WTC11 (cell line): ENCODE measurements around the gene DHRS1. TPM values are rescaled to one million over a fixed set of nuclear protein-coding genes. Genes with fewer than 3 reads are reported as not detected.
A peak's percentile ranks its signal among the peaks of the same experiment; 100 is the strongest.

ENCODE experiments used
- ATAC-seq: fragments of 200-7000 bp; cut with Tn5 transposase; 2 replicates; pipeline ENCODE4 v1.10.0; 2021; ENCODE audit warnings: mild to moderate bottlenecking, moderate library complexity
- CTCF ChIA-PET: fragments of 300-600 bp; sonication (Branson Sonifier 250); formaldehyde crosslinking; loops from one replicate; lab custom pipeline; 2021; ENCODE audit warnings: antibody characterized with exemption; lab: Charles Lee
- POLR2A ChIA-PET: fragments of 350-600 bp; sonication (Branson Sonifier 250); formaldehyde crosslinking; loops from one replicate; lab custom pipeline; 2021; ENCODE audit warnings: antibody characterized with exemption; lab: Charles Lee
- DNase-seq: peaks from one replicate; pipeline ENCODE4 v3.0.0; 2021; ENCODE audit warnings: low spot score
- H3K27ac Mint-ChIP-seq: 2 replicates; pipeline ENCODE4 v1.8.0; 2021; ENCODE audit warnings: mixed read lengths
- H3K27me3 Mint-ChIP-seq: 2 replicates; pipeline ENCODE4 v1.8.0; 2021; ENCODE audit warnings: low read depth, mild to moderate bottlenecking, moderate library complexity, mixed read lengths
- H3K36me3 Mint-ChIP-seq: 2 replicates; pipeline ENCODE4 v1.8.0; 2021; ENCODE audit warnings: mixed read lengths
- H3K4me1 Mint-ChIP-seq: 2 replicates; pipeline ENCODE4 v1.8.0; 2022; ENCODE audit warnings: mixed read lengths
- H3K4me3 Mint-ChIP-seq: 2 replicates; pipeline ENCODE4 v1.8.0; 2021; ENCODE audit warnings: mild to moderate bottlenecking, moderate library complexity, mixed read lengths
- H3K9me3 Mint-ChIP-seq: 2 replicates; pipeline ENCODE4 v1.8.0; 2021; ENCODE audit warnings: mixed read lengths
- CBFB ChIP-seq: sonication (generic); formaldehyde crosslinking; IDR thresholded peaks from 2 replicates; pipeline ENCODE4 v1.8.1; 2022; ENCODE audit warnings: mild to moderate bottlenecking, low read depth, missing genetic modification reagents
- GABPB1 ChIP-seq: sonication (generic); formaldehyde crosslinking; IDR thresholded peaks from 2 replicates; pipeline ENCODE4 v1.8.1; 2023; ENCODE audit warnings: mild to moderate bottlenecking, missing genetic modification reagents
- HMGA2 ChIP-seq: fragments of 250-450 bp; sonication (Bioruptor Pico); IDR thresholded peaks from 2 replicates; pipeline ENCODE4 v1.4.0; 2021; ENCODE audit warnings: mild to moderate bottlenecking, moderate library complexity
- JUN ChIP-seq: sonication (generic); formaldehyde crosslinking; IDR thresholded peaks from 2 replicates; pipeline ENCODE4 v1.8.0; 2023; ENCODE audit warnings: mild to moderate bottlenecking, missing genetic modification reagents
- MAX ChIP-seq: sonication (generic); formaldehyde crosslinking; IDR thresholded peaks from 2 replicates; pipeline ENCODE4 v1.8.0; 2022; ENCODE audit warnings: mild to moderate bottlenecking, missing genetic modification reagents
- MYBL2 ChIP-seq: sonication (generic); formaldehyde crosslinking; IDR thresholded peaks from 2 replicates; pipeline ENCODE4 v1.8.1; 2023; ENCODE audit warnings: mild to moderate bottlenecking, moderate library complexity, missing genetic modification reagents
- NFE2L1 ChIP-seq: sonication (generic); formaldehyde crosslinking; IDR thresholded peaks from 2 replicates; pipeline ENCODE4 v1.8.1; 2023; ENCODE audit warnings: missing genetic modification reagents
- NFYB ChIP-seq: sonication (generic); formaldehyde crosslinking; conservative IDR thresholded peaks from 2 replicates; pipeline ENCODE4 v1.8.0; 2022; ENCODE audit warnings: low read depth, missing genetic modification reagents
- RORB ChIP-seq: fragments of 250-450 bp; sonication (Bioruptor Pico); IDR thresholded peaks from 2 replicates; pipeline ENCODE4 v1.9.0; 2021; ENCODE audit warnings: mild to moderate bottlenecking
- SMAD4 ChIP-seq: sonication (generic); formaldehyde crosslinking; IDR thresholded peaks from 2 replicates; pipeline ENCODE4 v1.8.0; 2022; ENCODE audit warnings: mild to moderate bottlenecking, missing genetic modification reagents
- TEAD1 ChIP-seq: sonication (generic); formaldehyde crosslinking; IDR thresholded peaks from 2 replicates; pipeline ENCODE4 v1.8.0; 2022; ENCODE audit warnings: mild to moderate bottlenecking, missing genetic modification reagents
- total RNA-seq: library from RNA; stranded (reverse); gene quantifications from 3 replicates; pipeline ENCODE4 v1.2.3, GENCODE V29; 2021
- TF ChIP-seq, protein P1 (sequence below): sonication (generic); formaldehyde crosslinking; IDR thresholded peaks from 2 replicates; pipeline ENCODE4 v1.8.0; 2023; ENCODE audit warnings: missing genetic modification reagents, mild to moderate bottlenecking, borderline replicate concordance
- TF ChIP-seq, protein P2 (sequence below): sonication (generic); formaldehyde crosslinking; IDR thresholded peaks from 2 replicates; pipeline ENCODE4 v1.8.0; 2022; ENCODE audit warnings: mild to moderate bottlenecking, missing genetic modification reagents
- TF ChIP-seq, protein P3 (sequence below): fragments of 250-450 bp; sonication (Bioruptor Pico); IDR thresholded peaks from 2 replicates; pipeline ENCODE4 v1.9.0; 2021; ENCODE audit warnings: mild to moderate bottlenecking, borderline replicate concordance
- TF ChIP-seq, protein P4 (sequence below): sonication (generic); formaldehyde crosslinking; IDR thresholded peaks from 2 replicates; pipeline ENCODE4 v1.8.0; 2022; ENCODE audit warnings: missing genetic modification reagents
- TF ChIP-seq, protein P5 (sequence below): fragments of 250-450 bp; sonication (Bioruptor Pico); IDR thresholded peaks from 2 replicates; pipeline ENCODE4 v1.9.0; 2021; ENCODE audit warnings: moderate library complexity, mild to moderate bottlenecking, inconsistent platforms, borderline replicate concordance

Gene DHRS1
- total RNA-seq, 1 experiment from 2014 or later = 13.9 TPM

DNA sequence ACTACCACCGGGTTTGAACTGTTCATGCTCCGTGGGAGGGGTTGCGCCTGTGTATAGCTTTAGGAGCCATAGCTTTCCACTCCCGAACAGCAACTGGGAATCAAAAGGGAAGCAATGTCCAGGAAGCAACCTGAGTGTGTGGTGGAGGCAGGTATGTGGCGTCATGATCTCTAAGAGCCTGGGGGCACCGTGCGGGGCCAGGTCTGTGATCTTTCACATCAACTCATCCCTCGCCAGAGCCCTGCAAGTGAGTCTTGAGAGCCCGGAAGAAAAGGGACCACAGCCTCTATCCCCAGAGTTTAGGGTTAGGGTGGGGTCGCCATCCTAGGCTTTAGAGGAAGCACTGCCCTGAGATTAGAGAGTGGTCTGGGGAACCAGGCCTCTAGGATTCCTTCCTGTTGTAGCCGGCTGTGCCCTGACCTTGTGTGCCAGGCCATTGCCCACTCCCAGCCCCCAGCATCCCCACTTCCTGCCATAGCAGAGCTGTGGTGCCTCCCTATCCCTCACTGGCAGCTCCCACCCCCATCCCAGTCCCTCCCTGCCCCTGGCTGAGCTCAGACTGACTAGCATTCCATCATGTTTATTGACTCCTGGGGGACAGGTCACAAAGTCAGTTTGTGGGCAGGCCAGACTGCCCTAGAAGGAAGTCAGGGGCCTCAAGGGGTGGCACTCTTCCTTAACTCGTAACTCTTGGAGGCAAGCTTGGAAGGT is 36.0 kb upstream of the DHRS1 start:
- TF ChIP-seq TEAD1 (CRISPR knock-in tag) (no peak), MAX (CRISPR knock-in tag) (no peak), SMAD4 (CRISPR knock-in tag) (no peak), GABPB1 (CRISPR knock-in tag) (no peak), CBFB (CRISPR knock-in tag) (no peak), NFE2L1 (CRISPR knock-in tag) (no peak)
- TF ChIP-seq, protein P1, sequence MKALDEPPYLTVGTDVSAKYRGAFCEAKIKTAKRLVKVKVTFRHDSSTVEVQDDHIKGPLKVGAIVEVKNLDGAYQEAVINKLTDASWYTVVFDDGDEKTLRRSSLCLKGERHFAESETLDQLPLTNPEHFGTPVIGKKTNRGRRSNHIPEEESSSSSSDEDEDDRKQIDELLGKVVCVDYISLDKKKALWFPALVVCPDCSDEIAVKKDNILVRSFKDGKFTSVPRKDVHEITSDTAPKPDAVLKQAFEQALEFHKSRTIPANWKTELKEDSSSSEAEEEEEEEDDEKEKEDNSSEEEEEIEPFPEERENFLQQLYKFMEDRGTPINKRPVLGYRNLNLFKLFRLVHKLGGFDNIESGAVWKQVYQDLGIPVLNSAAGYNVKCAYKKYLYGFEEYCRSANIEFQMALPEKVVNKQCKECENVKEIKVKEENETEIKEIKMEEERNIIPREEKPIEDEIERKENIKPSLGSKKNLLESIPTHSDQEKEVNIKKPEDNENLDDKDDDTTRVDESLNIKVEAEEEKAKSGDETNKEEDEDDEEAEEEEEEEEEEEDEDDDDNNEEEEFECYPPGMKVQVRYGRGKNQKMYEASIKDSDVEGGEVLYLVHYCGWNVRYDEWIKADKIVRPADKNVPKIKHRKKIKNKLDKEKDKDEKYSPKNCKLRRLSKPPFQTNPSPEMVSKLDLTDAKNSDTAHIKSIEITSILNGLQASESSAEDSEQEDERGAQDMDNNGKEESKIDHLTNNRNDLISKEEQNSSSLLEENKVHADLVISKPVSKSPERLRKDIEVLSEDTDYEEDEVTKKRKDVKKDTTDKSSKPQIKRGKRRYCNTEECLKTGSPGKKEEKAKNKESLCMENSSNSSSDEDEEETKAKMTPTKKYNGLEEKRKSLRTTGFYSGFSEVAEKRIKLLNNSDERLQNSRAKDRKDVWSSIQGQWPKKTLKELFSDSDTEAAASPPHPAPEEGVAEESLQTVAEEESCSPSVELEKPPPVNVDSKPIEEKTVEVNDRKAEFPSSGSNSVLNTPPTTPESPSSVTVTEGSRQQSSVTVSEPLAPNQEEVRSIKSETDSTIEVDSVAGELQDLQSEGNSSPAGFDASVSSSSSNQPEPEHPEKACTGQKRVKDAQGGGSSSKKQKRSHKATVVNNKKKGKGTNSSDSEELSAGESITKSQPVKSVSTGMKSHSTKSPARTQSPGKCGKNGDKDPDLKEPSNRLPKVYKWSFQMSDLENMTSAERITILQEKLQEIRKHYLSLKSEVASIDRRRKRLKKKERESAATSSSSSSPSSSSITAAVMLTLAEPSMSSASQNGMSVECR = no peak
- TF ChIP-seq, protein P2, sequence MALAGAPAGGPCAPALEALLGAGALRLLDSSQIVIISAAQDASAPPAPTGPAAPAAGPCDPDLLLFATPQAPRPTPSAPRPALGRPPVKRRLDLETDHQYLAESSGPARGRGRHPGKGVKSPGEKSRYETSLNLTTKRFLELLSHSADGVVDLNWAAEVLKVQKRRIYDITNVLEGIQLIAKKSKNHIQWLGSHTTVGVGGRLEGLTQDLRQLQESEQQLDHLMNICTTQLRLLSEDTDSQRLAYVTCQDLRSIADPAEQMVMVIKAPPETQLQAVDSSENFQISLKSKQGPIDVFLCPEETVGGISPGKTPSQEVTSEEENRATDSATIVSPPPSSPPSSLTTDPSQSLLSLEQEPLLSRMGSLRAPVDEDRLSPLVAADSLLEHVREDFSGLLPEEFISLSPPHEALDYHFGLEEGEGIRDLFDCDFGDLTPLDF = no peak
- TF ChIP-seq, protein P3, sequence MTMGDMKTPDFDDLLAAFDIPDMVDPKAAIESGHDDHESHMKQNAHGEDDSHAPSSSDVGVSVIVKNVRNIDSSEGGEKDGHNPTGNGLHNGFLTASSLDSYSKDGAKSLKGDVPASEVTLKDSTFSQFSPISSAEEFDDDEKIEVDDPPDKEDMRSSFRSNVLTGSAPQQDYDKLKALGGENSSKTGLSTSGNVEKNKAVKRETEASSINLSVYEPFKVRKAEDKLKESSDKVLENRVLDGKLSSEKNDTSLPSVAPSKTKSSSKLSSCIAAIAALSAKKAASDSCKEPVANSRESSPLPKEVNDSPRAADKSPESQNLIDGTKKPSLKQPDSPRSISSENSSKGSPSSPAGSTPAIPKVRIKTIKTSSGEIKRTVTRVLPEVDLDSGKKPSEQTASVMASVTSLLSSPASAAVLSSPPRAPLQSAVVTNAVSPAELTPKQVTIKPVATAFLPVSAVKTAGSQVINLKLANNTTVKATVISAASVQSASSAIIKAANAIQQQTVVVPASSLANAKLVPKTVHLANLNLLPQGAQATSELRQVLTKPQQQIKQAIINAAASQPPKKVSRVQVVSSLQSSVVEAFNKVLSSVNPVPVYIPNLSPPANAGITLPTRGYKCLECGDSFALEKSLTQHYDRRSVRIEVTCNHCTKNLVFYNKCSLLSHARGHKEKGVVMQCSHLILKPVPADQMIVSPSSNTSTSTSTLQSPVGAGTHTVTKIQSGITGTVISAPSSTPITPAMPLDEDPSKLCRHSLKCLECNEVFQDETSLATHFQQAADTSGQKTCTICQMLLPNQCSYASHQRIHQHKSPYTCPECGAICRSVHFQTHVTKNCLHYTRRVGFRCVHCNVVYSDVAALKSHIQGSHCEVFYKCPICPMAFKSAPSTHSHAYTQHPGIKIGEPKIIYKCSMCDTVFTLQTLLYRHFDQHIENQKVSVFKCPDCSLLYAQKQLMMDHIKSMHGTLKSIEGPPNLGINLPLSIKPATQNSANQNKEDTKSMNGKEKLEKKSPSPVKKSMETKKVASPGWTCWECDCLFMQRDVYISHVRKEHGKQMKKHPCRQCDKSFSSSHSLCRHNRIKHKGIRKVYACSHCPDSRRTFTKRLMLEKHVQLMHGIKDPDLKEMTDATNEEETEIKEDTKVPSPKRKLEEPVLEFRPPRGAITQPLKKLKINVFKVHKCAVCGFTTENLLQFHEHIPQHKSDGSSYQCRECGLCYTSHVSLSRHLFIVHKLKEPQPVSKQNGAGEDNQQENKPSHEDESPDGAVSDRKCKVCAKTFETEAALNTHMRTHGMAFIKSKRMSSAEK (CRISPR knock-in tag) = no peak
- no peak for ATAC-seq

GRCh38 chr14:24334431-24335291 is 35.1 kb upstream of the DHRS1 start, which contains the start of gene ADCY4:
TSS of gene ADCY4 (minus strand) at chr14:24335071. CDS start at chr14:24334652, 419 bp downstream.
- H3K27ac Mint-ChIP-seq = no peak within 1 kb of the TSS
- peak; percentile 41 for DNase-seq
- peaks cover 100% of the 10 kb centered on the region for H3K27me3 Mint-ChIP-seq
- TF ChIP-seq RORB (CRISPR knock-in tag) = no peak
- no peak for TF ChIP-seq MYBL2
- TF ChIP-seq CBFB (CRISPR knock-in tag) = no peak
- no peak for TF ChIP-seq HMGA2 (CRISPR knock-in tag)
- 0 out of 2 replicates have a peak, but pooled peaks have one; percentile 14 for TF ChIP-seq JUN
- TF ChIP-seq, protein P4, sequence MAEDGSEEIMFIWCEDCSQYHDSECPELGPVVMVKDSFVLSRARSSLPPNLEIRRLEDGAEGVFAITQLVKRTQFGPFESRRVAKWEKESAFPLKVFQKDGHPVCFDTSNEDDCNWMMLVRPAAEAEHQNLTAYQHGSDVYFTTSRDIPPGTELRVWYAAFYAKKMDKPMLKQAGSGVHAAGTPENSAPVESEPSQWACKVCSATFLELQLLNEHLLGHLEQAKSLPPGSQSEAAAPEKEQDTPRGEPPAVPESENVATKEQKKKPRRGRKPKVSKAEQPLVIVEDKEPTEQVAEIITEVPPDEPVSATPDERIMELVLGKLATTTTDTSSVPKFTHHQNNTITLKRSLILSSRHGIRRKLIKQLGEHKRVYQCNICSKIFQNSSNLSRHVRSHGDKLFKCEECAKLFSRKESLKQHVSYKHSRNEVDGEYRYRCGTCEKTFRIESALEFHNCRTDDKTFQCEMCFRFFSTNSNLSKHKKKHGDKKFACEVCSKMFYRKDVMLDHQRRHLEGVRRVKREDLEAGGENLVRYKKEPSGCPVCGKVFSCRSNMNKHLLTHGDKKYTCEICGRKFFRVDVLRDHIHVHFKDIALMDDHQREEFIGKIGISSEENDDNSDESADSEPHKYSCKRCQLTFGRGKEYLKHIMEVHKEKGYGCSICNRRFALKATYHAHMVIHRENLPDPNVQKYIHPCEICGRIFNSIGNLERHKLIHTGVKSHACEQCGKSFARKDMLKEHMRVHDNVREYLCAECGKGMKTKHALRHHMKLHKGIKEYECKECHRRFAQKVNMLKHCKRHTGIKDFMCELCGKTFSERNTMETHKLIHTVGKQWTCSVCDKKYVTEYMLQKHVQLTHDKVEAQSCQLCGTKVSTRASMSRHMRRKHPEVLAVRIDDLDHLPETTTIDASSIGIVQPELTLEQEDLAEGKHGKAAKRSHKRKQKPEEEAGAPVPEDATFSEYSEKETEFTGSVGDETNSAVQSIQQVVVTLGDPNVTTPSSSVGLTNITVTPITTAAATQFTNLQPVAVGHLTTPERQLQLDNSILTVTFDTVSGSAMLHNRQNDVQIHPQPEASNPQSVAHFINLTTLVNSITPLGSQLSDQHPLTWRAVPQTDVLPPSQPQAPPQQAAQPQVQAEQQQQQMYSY (CRISPR knock-in tag) = 0 out of 2 replicates have a peak, but pooled peaks have one; percentile 32
- TF ChIP-seq, protein P5, sequence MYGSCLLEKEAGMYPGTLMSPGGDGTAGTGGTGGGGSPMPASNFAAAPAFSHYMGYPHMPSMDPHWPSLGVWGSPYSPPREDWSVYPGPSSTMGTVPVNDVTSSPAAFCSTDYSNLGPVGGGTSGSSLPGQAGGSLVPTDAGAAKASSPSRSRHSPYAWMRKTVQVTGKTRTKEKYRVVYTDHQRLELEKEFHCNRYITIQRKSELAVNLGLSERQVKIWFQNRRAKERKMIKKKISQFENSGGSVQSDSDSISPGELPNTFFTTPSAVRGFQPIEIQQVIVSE (CRISPR knock-in tag) = no peak
- no peak for TF ChIP-seq NFYB (CRISPR knock-in tag)

More for the DNA sequence above, 36.0 kb upstream of the DHRS1 start:
- H3K27ac Mint-ChIP-seq = no peak overlapping the region
- H3K9me3 Mint-ChIP-seq = no peaks in the 10 kb centered on the region
- peak overlapping the region; percentile 78 for H3K4me3 Mint-ChIP-seq
- CTCF ChIA-PET = interaction anchor here (0.6 to 17.1 kb wide), 7 partner anchors 12 to 101 kb away, joined by 3 to 518 read pairs (median 4); partner anchors contain the start of genes CBLN3, CIDEB, KHNYN and TINF2
- POLR2A ChIA-PET = no interaction called here
- peaks cover 100% of the 10 kb centered on the region for H3K27me3 Mint-ChIP-seq
- DNase-seq = no peak
- no peaks in the 10 kb centered on the region for H3K36me3 Mint-ChIP-seq
- H3K4me1 Mint-ChIP-seq = peaks cover 27% of the 10 kb centered on the region

More at GRCh38 chr14:24334431-24335291, 35.1 kb upstream of the DHRS1 start, which contains the start of gene ADCY4:
- ChIA-PET CTCF (interaction anchor here (0.6 to 17.1 kb wide), 18 partner anchors 7 to 107 kb away, joined by 3 to 518 read pairs (median 24); partner anchors contain the start of genes CBLN3, CIDEB, KHNYN and LTB4R), POLR2A (no interaction called here)
- peak; percentile 5; the same call in 1 of the 2 replicates for ATAC-seq
- H3K9me3 Mint-ChIP-seq = no peaks in the 10 kb centered on the region
- H3K4me1 Mint-ChIP-seq = peaks cover 24% of the 10 kb centered on the region
- peak within 1 kb of the TSS; percentile 78 for H3K4me3 Mint-ChIP-seq
- H3K36me3 Mint-ChIP-seq = no peaks in the 10 kb centered on the region
